Measurements from ENCODE around the gene PUS10. TPM values are rescaled to one million over a fixed set of nuclear protein-coding genes. Genes with fewer than 3 reads are reported as not detected.

The PUS10 gene
- total and polyA plus RNA-seq, 2 of the 4 experiments (the other 2 are of a cell fraction), result 4.4 to 5.7 TPM

GRCh38 chr2:60998628-60999545 lies 19.2 kb downstream of the PUS10 start:
- TF ChIP-seq CTCF (conservative IDR thresholded peaks at IDR 0.05; ENCODE audit: low read depth, low read length) (peak; percentile 71), MAZ (IDR thresholded peaks at IDR 0.05; ENCODE audit: borderline replicate concordance, low read depth, low read length) (no peak), RAD21 (IDR thresholded peaks at IDR 0.05; ENCODE audit: low read length) (peak; percentile 83), SMC3 (IDR thresholded peaks at IDR 0.05; ENCODE audit: low read depth, low read length) (peak; percentile 83), CHD1 (IDR thresholded peaks at IDR 0.05; ENCODE audit: low read depth, low read length) (no peak)
- Histone ChIP-seq H2AK5ac (ENCODE audit: low read depth, low read length) (no peak overlapping the region), H3K4me3 (ENCODE audit: insufficient read depth, low read depth, low read length) (no peak overlapping the region), H3K9ac (ENCODE audit: low read depth, low read length) (no peak overlapping the region), H3K56ac (ENCODE audit: extremely low read depth, insufficient read depth, low read length) (no peak overlapping the region), H2BK5ac (ENCODE audit: low read depth, low read length, poor library complexity, severe bottlenecking) (no peak overlapping the region), H3K14ac (replicated peaks; ENCODE audit: low read depth, low read length) (no peak overlapping the region), H2BK20ac (ENCODE audit: low read depth, low read length) (no peak overlapping the region), H3K4me2 (ENCODE audit: low read depth, low read length) (no peak overlapping the region), H3K9me1 (ENCODE audit: insufficient read depth, low read length) (no peaks in the 10 kb centered on the region), H3K23ac (ENCODE audit: low read depth, low read length) (no peak overlapping the region), H3K9me3 (ENCODE audit: control insufficient read depth, insufficient read depth, low read length) (no peaks in the 10 kb centered on the region), H4K5ac (ENCODE audit: low read depth, low read length) (no peak overlapping the region), H3K27me3 (ENCODE audit: control insufficient read depth, insufficient read depth, low read length) (no peaks in the 10 kb centered on the region), H3K4ac (ENCODE audit: low read depth, low read length) (no peak overlapping the region), H2AK9ac (replicated peaks; ENCODE audit: low read depth, low read length, poor library complexity) (no peak overlapping the region), H3K27ac (ENCODE audit: insufficient read depth, low read length) (no peak overlapping the region), H2BK15ac (ENCODE audit: low read depth, low read length) (no peak overlapping the region), H3K18ac (ENCODE audit: low read depth, low read length) (no peak overlapping the region), H3K79me1 (ENCODE audit: low read depth in 1 of 2, low read length in 2 of 2) (no peaks in the 10 kb centered on the region), H4K20me1 (ENCODE audit: insufficient read depth, low read length) (no peaks in the 10 kb centered on the region), H3K4me1 (ENCODE audit: control insufficient read depth, insufficient read depth, low read length) (no peaks in the 10 kb centered on the region), H3K36me3 (ENCODE audit: control insufficient read depth, insufficient read depth, low read length) (no peaks in the 10 kb centered on the region), H2AFZ (replicated peaks; ENCODE audit: low read length, poor library complexity) (no peak overlapping the region), H4K91ac (ENCODE audit: insufficient read depth, low read depth, low read length) (no peak overlapping the region), H4K8ac (ENCODE audit: low read depth in 2 of 2, low read length in 2 of 2) (no peak overlapping the region), H2BK120ac (ENCODE audit: low read depth, low read length) (no peak overlapping the region)
- DNase-seq (peak; percentile 62), ATAC-seq (ENCODE audit: low read depth) (peak; percentile 86)
- WGBS, 2 experiments (ENCODE audit: extremely low coverage in 2 of 2, insufficient read length in 1 of 2), result no CpG with 5 or more reads among the region's 4 CpGs
- ChIA-PET POLR2A (ENCODE audit: unreplicated experiment) (no interaction called here), CTCF (interaction anchor here (0.6 to 2.1 kb wide), 10 partner anchors 12 to 294 kb away, joined by 3 to 10 read pairs (median 4); no protein-coding TSS in a partner anchor)
- in situ Hi-C loops (cut with MboI; ENCODE audit: low sequenced_read_pairs), result loop anchor here (5.0 kb wide), 2 partner anchors 207 to 292 kb away; no protein-coding TSS in a partner anchor
- dilution Hi-C loops (cut with HindIII; ENCODE audit: low sequenced_read_pairs, unreplicated experiment), result no loop called here
- BruUV-seq (replicated peaks), result no TSS peak
- intact Hi-C loops (cut with micrococcal nuclease), result loop anchor here (1.0 to 2.0 kb wide), 3 partner anchors 74 to 292 kb away; no protein-coding TSS in a partner anchor
